Measurements from ENCODE around the gene BICC1.

The BICC1 gene

GRCh38 chr10:58833771-58834561 is 321.3 kb downstream of the BICC1 start:
- Histone ChIP-seq H3K27me3 (replicated peaks; ENCODE audit: control insufficient read depth, insufficient read depth, low read length, poor library complexity, severe bottlenecking) (no peaks in the 10 kb centered on the region), H3K27ac (ENCODE audit: insufficient read depth, low read length, poor library complexity, severe bottlenecking) (no peak overlapping the region), H3K4me1 (ENCODE audit: control insufficient read depth, insufficient read depth, low read length, poor library complexity, severe bottlenecking) (no peaks in the 10 kb centered on the region), H3K9me3 (ENCODE audit: control insufficient read depth, low read length) (no peaks in the 10 kb centered on the region), H3K36me3 (ENCODE audit: control insufficient read depth, insufficient read depth, low read length) (no peaks in the 10 kb centered on the region), H3K4me3 (ENCODE audit: insufficient read depth, low read depth, low read length, poor library complexity, severe bottlenecking) (no peak overlapping the region)
- no peak for DNase-seq

GRCh38 chr10:58836176-58836700 is 323.6 kb downstream of the BICC1 start:
- no peak for DNase-seq
- H3K4me3 ChIP-seq (ENCODE audit: insufficient read depth, low read depth, low read length, poor library complexity, severe bottlenecking), result no peak overlapping the region
- no peak overlapping the region for H3K27ac ChIP-seq (ENCODE audit: insufficient read depth, low read length, poor library complexity, severe bottlenecking)
- H3K9me3 ChIP-seq (ENCODE audit: control insufficient read depth, low read length), result no peaks in the 10 kb centered on the region
- H3K36me3 ChIP-seq (ENCODE audit: control insufficient read depth, insufficient read depth, low read length), result no peaks in the 10 kb centered on the region
- H3K4me1 ChIP-seq (ENCODE audit: control insufficient read depth, insufficient read depth, low read length, poor library complexity, severe bottlenecking), result no peaks in the 10 kb centered on the region
- no peaks in the 10 kb centered on the region for H3K27me3 ChIP-seq (replicated peaks; ENCODE audit: control insufficient read depth, insufficient read depth, low read length, poor library complexity, severe bottlenecking)

GRCh38 chr10:58836991-58837575 is 324.4 kb downstream of the BICC1 start:
- Histone ChIP-seq H3K4me3 (ENCODE audit: insufficient read depth, low read depth, low read length, poor library complexity, severe bottlenecking) (no peak overlapping the region), H3K27me3 (replicated peaks; ENCODE audit: control insufficient read depth, insufficient read depth, low read length, poor library complexity, severe bottlenecking) (no peaks in the 10 kb centered on the region), H3K9me3 (ENCODE audit: control insufficient read depth, low read length) (no peaks in the 10 kb centered on the region), H3K36me3 (ENCODE audit: control insufficient read depth, insufficient read depth, low read length) (no peaks in the 10 kb centered on the region), H3K4me1 (ENCODE audit: control insufficient read depth, insufficient read depth, low read length, poor library complexity, severe bottlenecking) (no peaks in the 10 kb centered on the region), H3K27ac (ENCODE audit: insufficient read depth, low read length, poor library complexity, severe bottlenecking) (no peak overlapping the region)
- DNase-seq, result no peak

GRCh38 chr10:58837826-58838225 is 325.2 kb downstream of the BICC1 start:
- no peak for DNase-seq
- Histone ChIP-seq H3K36me3 (ENCODE audit: control insufficient read depth, insufficient read depth, low read length) (no peaks in the 10 kb centered on the region), H3K9me3 (ENCODE audit: control insufficient read depth, low read length) (no peaks in the 10 kb centered on the region), H3K4me1 (ENCODE audit: control insufficient read depth, insufficient read depth, low read length, poor library complexity, severe bottlenecking) (no peaks in the 10 kb centered on the region), H3K27me3 (replicated peaks; ENCODE audit: control insufficient read depth, insufficient read depth, low read length, poor library complexity, severe bottlenecking) (no peaks in the 10 kb centered on the region), H3K27ac (ENCODE audit: insufficient read depth, low read length, poor library complexity, severe bottlenecking) (no peak overlapping the region), H3K4me3 (ENCODE audit: insufficient read depth, low read depth, low read length, poor library complexity, severe bottlenecking) (no peak overlapping the region)

GRCh38 chr10:58838561-58839208 is 326.0 kb downstream of the BICC1 start:
- Histone ChIP-seq H3K4me1 (ENCODE audit: control insufficient read depth, insufficient read depth, low read length, poor library complexity, severe bottlenecking) (no peaks in the 10 kb centered on the region), H3K27ac (ENCODE audit: insufficient read depth, low read length, poor library complexity, severe bottlenecking) (no peak overlapping the region)

GRCh38 chr10:58839771-58840170 is 327.1 kb downstream of the BICC1 start:
- Histone ChIP-seq H3K36me3 (ENCODE audit: control insufficient read depth, insufficient read depth, low read length) (no peaks in the 10 kb centered on the region), H3K4me3 (ENCODE audit: insufficient read depth, low read depth, low read length, poor library complexity, severe bottlenecking) (no peak overlapping the region), H3K9me3 (ENCODE audit: control insufficient read depth, low read length) (no peaks in the 10 kb centered on the region), H3K27ac (ENCODE audit: insufficient read depth, low read length, poor library complexity, severe bottlenecking) (no peak overlapping the region), H3K4me1 (ENCODE audit: control insufficient read depth, insufficient read depth, low read length, poor library complexity, severe bottlenecking) (no peaks in the 10 kb centered on the region), H3K27me3 (replicated peaks; ENCODE audit: control insufficient read depth, insufficient read depth, low read length, poor library complexity, severe bottlenecking) (no peaks in the 10 kb centered on the region)
- DNase-seq, result no peak

More at GRCh38 chr10:58838561-58839208, 326.0 kb downstream of the BICC1 start:
- Histone ChIP-seq H3K9me3 (ENCODE audit: control insufficient read depth, low read length) (no peaks in the 10 kb centered on the region), H3K27me3 (replicated peaks; ENCODE audit: control insufficient read depth, insufficient read depth, low read length, poor library complexity, severe bottlenecking) (no peaks in the 10 kb centered on the region), H3K36me3 (ENCODE audit: control insufficient read depth, insufficient read depth, low read length) (no peaks in the 10 kb centered on the region), H3K4me3 (ENCODE audit: insufficient read depth, low read depth, low read length, poor library complexity, severe bottlenecking) (no peak overlapping the region)
- DNase-seq, result no peak

- no peak overlapping the region for H3K4me3 ChIP-seq (ENCODE audit: insufficient read depth, low read depth, low read length, poor library complexity, severe bottlenecking)
- DNase-seq, result no peak
These were observed 328.3 kb downstream of the BICC1 start for GRCh38 chr10:58840840-58841435.

GRCh38 chr10:58842860-58843376 is 330.2 kb downstream of the BICC1 start:
- Histone ChIP-seq H3K4me3 (ENCODE audit: insufficient read depth, low read depth, low read length, poor library complexity, severe bottlenecking) (no peak overlapping the region), H3K27ac (ENCODE audit: insufficient read depth, low read length, poor library complexity, severe bottlenecking) (no peak overlapping the region), H3K4me1 (ENCODE audit: control insufficient read depth, insufficient read depth, low read length, poor library complexity, severe bottlenecking) (no peaks in the 10 kb centered on the region), H3K36me3 (ENCODE audit: control insufficient read depth, insufficient read depth, low read length) (no peaks in the 10 kb centered on the region), H3K27me3 (replicated peaks; ENCODE audit: control insufficient read depth, insufficient read depth, low read length, poor library complexity, severe bottlenecking) (no peaks in the 10 kb centered on the region), H3K9me3 (ENCODE audit: control insufficient read depth, low read length) (no peaks in the 10 kb centered on the region)
- DNase-seq, result no peak

More at GRCh38 chr10:58840840-58841435, 328.3 kb downstream of the BICC1 start:
- no peaks in the 10 kb centered on the region for H3K27me3 ChIP-seq (replicated peaks; ENCODE audit: control insufficient read depth, insufficient read depth, low read length, poor library complexity, severe bottlenecking)
- no peaks in the 10 kb centered on the region for H3K4me1 ChIP-seq (ENCODE audit: control insufficient read depth, insufficient read depth, low read length, poor library complexity, severe bottlenecking)
- H3K36me3 ChIP-seq (ENCODE audit: control insufficient read depth, insufficient read depth, low read length), result no peaks in the 10 kb centered on the region
- H3K9me3 ChIP-seq (ENCODE audit: control insufficient read depth, low read length), result no peaks in the 10 kb centered on the region
- H3K27ac ChIP-seq (ENCODE audit: insufficient read depth, low read length, poor library complexity, severe bottlenecking), result no peak overlapping the region

GRCh38 chr10:58843760-58844159 is 331.1 kb downstream of the BICC1 start:
- H3K27me3 ChIP-seq (replicated peaks; ENCODE audit: control insufficient read depth, insufficient read depth, low read length, poor library complexity, severe bottlenecking), result no peaks in the 10 kb centered on the region
- H3K36me3 ChIP-seq (ENCODE audit: control insufficient read depth, insufficient read depth, low read length), result no peaks in the 10 kb centered on the region
- DNase-seq, result no peak
- no peaks in the 10 kb centered on the region for H3K9me3 ChIP-seq (ENCODE audit: control insufficient read depth, low read length)
- no peak overlapping the region for H3K27ac ChIP-seq (ENCODE audit: insufficient read depth, low read length, poor library complexity, severe bottlenecking)
- no peaks in the 10 kb centered on the region for H3K4me1 ChIP-seq (ENCODE audit: control insufficient read depth, insufficient read depth, low read length, poor library complexity, severe bottlenecking)
- no peak overlapping the region for H3K4me3 ChIP-seq (ENCODE audit: insufficient read depth, low read depth, low read length, poor library complexity, severe bottlenecking)
